HG03354 (cell line): Measurements from ENCODE around the gene GABRD.

Experiments used
- ATAC-seq: cut with Tn5 transposase; IDR thresholded peaks from one replicate; pipeline ENCODE4 v1.9.1; 2021; ENCODE audit warnings: mild to moderate bottlenecking; ENCODE audit not compliant: unreplicated experiment, poor library complexity, severe bottlenecking

Gene GABRD

DNA sequence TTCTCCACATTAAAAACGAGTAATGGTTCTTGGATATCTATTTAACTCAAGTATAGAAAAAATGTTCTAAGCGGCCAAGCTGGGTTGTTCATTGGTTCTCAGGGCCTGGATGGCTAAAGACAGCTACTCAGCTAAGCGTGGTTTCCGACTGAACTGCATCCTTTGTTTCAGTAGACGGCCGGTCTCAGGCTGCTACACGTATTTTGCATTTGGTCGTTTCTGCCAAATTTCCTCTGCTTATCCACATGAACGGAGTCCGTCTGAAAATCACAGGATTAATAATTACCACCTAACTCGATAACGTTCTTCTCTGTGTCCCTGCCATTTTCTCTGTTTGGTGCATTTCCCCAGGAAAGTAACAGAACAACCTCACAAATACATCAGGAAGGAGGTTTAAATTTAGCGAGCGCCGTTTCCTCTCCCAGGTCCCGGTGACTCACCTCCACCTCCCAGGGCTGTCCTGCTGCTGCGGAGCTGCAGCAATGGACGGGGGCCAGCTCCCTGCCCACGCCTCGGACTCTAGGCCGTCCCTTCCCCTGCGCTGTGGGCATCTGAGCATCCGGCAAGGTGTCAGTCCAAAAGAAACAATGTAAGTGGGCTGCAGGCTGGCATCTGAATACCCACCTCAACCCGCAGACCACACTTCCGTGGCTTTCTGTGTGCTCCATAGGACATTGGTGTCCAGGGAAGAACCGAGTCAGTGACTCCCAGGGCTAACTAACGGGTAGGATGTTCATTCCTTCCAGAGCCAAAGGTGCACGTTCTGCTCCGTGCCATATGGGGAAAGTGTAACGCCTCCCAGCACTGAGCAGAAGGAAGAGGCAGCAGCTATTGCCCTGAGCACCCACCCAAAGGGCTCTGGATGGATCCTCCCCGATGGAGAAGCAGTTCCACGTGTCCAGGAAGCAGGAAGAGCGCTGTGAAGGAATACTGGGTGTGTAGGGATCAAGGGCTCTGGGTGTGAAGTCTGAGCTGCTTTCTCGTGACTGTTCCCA lies 4.1 kb upstream of the GABRD start:
- ATAC-seq: no peak

DNA sequence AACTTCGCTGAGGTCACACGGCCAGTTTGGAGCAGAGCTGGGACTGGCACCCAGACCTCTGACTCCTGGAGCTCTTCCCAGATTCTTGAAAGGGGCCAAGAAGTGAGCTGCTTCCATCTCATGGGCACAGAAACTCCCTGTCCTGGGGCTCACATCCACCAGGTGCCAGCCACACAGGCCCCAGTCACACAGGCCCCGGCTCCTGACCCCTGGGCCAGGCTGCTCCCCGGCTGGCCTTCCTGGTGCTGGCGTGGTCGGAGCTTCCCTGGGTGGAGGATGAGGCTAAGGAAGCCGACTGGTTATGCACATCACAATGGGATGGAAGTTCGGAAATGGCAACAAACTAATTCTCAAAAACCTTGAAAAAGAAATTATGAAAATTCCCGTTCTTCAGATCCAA lies 3.0 kb upstream of the GABRD start:
- no peak for ATAC-seq

DNA sequence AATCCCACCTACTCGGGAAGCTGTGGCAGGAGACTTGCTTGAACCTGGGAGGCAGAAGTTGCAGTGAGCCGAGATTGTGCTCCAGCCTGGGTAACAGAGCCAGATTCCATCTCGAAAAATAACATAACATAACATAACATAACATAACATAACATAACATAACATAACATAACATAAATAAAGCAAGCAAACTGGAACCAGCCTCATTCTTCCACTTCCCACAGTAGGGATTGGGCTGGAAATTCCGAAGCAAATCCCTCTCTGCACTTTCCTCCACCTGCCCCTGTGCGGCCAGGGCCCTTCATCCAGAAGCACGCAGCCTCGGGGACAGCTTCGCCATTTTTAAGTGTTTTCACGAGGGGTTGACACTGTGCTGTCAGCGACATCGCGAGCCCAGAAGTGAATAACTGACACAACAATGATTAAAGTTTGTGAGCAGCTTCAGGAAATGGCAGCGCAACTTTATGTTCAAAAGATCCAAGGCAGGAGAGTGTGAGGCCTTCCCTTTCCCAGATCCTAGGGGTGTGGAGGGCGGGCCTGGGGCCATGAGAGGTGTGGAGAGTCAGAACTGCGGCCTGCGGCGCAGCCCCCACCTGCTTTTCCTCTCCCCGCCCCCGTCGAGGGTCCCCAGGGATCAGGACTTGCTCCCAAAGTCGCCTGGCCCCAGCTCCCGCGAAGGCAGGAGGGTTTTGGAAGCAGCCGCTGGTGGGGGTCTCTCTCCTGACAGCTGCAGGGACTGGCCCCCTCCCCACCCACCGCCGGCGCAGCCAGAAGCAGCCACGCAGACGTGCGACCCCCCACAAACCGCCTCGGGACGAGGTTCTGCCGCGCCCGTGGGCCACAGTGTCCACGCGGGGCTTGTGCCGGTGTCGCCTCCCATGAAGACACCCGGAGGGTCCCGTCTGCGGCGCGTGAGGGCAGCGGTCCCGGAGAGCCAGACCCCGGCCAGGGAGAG lies 651 bp upstream of the GABRD start:
- no peak for ATAC-seq

DNA sequence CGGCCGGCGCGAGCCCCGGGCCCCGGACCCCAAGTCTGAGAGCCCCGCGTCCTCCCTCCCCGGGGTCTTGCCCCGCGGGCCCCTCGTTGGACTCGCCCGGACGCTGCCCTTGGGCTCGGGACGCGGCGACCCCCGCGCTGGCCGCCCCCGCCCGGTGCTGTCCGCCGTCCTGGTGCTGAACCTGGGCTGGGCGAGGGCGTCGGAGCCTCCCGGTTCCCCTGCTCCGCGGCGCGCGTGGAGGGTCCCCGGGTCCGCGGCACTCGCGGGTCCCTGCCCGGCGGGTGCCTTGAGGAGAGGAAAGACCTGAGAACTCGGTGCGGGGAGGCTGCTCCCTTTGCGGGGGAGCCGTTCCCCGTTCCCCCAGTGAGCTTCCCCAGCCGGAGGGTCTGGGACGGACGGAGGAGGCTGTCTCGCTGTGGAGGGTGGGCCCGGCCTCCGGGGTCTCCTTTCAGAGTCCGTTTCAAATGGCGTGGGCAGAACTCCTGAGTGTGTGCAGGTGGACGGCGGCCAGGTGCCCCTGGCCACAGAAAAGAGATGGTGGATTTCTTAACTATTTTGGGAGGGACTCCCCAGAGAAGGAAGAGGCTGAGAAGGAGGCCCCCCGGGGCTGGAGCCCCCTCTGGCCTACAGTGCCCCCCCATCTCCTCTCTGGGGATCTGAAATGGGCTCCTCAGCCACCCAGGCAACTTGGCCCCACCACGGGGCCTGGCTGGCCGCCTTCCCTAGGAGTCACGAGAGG lies 595 bp downstream of the GABRD start:
- no peak for ATAC-seq

DNA sequence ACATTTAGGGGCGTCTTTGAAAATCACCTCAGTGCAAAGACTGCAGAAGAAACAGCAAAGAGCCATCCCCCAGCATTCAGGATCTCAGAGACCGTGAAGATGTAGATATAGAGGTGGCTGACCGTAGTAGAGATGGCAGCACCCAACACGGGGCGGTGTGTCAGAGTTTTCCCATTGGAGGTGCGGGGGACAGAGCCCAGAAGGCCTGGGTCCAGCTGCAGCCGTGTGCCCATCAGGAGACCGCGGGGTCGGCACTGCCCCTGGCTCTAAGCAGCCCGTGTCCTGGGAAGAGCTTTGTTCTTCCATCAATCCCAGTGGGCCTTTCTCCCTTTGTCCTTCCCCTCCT lies 1.1 kb downstream of the GABRD start:
- no peak for ATAC-seq

DNA sequence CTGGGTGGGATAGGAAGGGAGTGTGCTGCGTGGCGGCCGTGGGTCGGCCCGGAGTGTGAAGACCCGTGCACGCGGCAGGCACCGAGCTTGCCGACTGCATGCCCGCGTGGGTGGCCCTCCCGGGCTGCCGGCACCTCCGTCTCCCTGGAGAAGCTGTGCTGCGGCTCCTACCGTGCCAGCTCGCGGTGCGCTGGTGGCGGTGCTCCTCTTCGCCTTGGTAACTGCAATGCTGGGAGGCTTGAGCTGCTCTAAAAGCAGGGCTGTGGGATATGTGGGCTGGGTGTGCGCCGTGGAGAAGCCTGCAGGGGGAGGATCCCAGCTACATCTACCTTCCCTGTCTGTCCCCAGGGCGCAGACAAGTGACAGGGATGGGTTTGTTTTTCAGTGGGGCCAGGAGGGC lies 2.4 kb downstream of the GABRD start:
- ATAC-seq: no peak

DNA sequence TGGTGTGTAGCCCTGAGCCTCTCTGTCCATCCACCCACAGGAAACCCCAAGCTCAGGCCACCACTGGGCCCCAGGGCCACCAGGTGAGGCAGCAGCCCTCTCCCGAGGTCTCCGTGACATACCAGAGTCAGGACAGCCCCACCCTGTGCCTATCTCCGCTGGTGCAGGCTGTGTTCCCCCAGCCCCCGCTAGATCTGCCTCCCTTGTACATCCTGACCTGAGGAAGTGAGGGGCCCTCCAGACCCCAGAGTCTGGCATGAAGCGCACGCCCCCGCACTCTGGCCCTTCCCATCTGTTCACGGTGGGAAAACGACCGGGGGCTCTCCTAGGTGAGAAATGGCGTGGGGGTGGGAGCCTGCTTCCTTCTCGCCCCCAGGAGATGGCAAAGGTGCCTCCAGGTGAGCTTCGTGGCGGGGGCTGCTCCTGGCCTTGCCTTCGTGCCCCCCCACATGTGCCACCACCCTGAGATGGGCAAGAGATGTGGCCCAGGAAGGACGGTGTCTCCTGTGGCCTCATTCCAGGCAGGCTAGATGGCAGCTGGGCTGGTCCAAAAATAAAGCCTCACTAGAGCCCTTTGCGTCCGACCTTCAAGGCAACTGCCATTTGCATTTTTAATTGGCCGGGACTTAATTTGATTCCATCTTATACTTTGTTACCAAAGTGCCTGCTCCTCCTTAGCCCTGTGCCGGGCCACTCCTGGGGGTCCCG lies 3.1 kb downstream of the GABRD start:
- ATAC-seq: no peak

DNA sequence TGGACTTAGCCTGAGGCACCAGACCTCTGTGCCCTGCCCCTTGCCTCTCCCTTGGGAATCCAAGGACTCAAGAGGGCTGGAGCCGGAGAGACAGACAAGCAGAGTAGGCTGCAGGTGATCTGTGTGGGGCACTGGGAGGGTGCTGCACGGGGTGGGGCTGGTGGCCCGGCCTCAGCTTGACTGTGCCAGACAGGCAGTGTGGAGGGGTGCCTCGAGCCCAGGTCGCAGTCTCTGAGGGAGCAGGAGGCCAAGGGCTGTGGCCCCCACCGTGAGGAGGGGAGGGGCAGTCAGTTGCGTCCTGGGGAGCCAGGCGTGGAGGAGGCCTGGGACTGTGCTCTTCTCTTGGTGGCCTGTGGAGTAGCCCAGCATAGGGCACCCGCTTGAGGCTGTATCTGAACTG lies 4.0 kb downstream of the GABRD start:
- ATAC-seq: no peak

DNA sequence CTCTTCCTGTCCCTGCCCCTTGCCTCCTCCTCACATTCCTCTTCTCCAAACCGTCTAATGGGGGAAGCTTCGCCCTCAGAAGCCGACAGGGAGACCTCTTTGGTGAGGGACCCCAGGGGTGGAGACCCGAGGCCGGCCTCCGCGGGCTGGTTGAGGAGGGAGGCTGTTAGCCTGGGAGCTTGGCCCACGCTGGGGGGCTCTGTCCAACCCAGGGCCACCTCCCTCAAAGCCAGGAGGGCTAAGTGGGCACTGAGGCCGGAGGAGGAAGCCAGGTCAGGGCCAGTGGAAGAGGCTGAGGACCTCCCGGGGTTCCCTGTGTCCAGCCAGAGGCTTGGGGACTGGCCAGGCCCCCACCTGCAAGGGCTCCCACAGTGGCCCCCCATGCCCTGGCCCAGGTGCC lies 5.3 kb downstream of the GABRD start:
- ATAC-seq: no peak

DNA sequence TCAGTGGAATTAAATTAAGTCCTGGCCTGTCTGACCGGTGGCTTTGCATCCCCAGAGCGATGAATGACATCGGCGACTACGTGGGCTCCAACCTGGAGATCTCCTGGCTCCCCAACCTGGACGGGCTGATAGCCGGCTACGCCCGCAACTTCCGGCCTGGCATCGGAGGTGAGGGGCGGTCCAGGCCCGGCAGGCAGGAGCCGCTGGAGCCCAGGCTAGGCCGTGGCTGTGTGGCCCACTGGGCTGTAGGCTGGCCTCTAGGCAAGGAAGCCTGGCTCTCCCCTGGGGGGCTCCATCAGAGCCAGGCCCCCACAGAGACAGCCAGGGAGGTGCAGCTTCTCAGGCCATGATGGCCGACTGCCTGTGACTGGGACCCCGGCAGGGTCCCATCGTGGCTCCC lies 5.7 kb downstream of the GABRD start:
- ATAC-seq: no peak

DNA sequence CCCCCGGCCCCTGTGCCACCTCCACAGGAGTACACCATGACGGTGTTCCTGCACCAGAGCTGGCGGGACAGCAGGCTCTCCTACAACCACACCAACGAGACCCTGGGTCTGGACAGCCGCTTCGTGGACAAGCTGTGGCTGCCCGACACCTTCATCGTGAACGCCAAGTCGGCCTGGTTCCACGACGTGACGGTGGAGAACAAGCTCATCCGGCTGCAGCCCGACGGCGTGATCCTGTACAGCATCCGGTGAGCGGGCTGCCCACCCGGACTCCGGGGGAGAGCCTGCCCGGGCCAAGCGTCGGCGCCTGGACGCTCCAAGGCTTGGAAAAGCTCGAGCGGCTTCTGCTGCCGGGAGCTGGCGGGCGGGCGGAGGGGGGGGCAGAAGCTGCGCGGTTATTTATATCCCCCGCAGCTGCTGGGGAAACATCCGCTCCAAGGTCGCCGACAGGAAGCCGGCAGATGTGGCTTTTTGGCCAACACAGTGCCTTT lies 6.4 kb downstream of the GABRD start:
- ATAC-seq: no peak

DNA sequence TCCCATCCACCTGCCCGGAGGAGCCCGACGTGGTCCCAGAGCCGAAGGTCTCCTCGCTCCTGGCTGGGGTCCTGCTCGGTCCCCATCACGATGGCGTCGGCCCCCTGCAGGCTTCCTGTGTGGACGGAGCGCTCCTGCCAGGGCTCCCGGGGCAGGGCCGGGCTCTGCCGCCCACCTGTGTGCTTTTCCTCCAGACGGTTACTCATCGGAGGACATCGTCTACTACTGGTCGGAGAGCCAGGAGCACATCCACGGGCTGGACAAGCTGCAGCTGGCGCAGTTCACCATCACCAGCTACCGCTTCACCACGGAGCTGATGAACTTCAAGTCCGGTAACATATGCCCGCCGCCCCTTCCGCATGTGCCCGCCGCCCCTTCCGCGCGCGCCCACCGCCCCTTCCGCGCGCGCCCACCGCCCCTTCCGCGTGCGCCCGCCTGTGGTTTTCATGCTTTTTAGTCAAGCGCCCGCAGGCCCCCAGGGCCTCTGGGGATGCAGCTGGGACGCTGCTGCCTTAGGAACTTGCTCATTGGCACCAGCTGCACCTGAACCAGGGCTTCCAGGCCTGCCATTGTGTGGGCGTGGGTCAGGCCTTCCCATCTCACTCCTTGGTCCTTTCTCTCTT lies 8.9 kb downstream of the GABRD start:
- ATAC-seq: no peak

DNA sequence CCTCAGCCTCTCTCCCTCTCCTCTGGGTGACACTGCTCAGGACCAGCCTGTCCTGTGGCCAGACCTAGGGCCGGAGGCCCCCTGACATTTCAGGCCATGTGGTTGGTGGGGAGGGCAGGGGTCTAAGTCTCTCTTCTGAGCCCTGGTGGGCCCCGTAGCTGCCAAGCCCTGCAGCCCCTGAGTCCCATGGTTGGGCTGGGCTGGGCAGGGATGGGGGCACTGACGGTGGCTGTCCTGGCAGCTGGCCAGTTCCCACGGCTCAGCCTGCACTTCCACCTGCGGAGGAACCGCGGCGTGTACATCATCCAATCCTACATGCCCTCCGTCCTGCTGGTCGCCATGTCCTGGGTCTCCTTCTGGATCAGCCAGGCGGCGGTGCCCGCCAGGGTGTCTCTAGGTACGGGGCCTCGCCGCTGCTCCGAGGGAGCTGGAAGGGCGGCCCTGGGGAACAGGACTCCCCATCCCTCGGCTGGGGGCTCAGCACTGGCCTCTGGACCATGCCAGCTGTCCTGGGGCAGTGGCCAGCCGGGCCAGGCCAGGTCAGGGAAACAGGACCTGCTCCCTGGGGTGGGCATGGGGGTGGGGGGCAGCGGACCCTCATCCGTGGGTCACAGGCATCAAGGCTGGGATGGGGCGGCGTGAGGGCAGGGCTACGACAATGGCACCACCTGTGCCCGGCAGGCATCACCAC lies 9.9 kb downstream of the GABRD start:
- no peak for ATAC-seq

DNA sequence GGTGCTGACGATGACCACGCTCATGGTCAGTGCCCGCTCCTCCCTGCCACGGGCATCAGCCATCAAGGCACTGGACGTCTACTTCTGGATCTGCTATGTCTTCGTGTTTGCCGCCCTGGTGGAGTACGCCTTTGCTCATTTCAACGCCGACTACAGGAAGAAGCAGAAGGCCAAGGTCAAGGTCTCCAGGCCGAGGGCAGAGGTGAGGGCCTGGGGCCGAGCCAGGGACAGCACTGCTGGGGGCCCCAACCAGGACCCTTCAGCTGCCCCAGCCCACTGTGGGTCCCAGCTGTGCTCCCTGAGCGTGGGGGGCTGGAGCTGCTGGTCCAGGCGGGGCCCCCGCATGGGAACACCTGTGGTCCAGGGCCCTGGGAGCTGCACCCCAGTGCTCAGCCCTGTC lies 10.4 kb downstream of the GABRD start:
- ATAC-seq: no peak

DNA sequence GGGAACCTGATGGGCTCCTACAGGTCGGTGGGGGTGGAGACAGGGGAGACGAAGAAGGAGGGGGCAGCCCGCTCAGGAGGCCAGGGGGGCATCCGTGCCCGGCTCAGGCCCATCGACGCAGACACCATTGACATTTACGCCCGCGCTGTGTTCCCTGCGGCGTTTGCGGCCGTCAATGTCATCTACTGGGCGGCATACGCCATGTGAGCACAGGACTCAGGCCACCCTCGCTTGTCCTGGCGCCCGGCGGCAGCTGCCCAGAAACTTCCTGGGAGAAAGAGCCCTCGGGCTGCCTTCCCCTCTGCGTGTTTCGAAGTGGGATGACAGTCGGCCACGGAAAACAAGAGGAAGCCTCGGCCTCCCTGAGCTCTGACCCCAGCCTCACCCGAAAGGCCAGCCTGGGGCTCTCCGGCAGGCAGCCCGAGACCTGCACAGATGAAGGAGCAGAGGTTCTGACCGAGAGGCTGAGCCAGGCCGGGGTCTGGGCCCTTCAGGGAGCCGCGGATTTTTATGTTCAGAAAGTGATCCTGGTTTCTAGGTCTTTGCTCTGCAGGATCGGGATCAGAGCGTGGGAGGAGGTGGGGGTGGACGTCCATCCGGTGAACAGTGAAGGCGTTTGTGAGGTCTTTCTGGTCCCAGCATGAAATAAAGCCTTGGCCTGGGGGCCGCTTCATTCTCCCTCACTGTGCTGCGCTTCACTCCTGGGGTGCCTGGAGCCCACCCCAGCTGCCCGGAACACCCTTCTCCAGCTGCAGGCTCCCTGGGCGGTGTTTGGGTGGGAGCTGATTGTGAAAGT lies 11.1 kb downstream of the GABRD start:
- no peak for ATAC-seq

DNA sequence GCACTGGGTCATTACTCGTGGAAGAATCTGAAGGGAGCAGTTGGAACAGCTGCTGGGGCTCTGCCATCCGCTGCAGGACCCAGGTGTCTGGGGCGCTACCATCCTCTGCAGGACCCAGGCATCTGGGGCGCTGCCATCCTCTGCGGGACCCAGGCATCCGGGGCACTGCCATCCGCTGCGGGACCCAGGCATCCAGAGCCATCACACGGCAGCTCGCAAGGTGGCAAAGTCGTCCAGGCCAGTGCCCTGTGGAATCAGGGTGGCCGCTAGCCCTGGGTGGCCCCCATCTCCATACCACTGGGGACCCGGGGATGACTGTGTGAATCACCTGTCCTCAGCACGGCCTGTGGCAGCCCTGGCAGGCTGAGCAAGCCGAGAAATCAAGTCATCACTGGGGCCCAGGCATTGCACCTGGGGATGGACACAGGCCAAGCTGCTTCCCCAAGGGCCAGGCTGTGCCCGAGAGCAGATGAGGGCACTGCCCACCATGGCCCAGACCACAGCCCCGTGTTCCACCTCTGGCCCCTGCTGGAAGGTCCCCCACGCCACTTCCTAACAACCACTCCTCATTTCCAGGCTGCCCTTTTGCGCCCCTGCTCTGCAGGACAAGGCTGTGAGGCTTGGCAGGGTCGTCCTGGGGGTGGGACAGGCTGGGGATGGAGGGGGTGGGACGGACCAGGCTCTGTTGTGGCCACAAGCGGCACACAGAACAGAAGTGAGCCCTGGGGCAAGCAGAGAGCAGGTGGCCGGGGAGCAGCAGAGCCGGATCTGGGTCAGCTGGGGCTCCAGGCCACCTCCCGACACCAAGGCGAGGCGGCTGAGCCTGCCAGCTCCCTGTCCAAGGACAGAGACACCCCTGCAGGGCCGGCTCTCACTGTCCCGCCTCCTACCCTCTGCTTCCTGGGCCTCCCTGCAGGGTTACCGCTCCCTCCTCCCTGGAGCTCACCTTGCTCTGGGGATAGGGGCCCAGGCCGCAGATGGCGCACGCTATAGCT lies 12.7 kb downstream of the GABRD start:
- ATAC-seq: no peak
